ENCODE measurements around the gene MAPKAP1.
A peak's percentile ranks its signal among the peaks of the same experiment; 100 is the strongest.

The MAPKAP1 gene

DNA sequence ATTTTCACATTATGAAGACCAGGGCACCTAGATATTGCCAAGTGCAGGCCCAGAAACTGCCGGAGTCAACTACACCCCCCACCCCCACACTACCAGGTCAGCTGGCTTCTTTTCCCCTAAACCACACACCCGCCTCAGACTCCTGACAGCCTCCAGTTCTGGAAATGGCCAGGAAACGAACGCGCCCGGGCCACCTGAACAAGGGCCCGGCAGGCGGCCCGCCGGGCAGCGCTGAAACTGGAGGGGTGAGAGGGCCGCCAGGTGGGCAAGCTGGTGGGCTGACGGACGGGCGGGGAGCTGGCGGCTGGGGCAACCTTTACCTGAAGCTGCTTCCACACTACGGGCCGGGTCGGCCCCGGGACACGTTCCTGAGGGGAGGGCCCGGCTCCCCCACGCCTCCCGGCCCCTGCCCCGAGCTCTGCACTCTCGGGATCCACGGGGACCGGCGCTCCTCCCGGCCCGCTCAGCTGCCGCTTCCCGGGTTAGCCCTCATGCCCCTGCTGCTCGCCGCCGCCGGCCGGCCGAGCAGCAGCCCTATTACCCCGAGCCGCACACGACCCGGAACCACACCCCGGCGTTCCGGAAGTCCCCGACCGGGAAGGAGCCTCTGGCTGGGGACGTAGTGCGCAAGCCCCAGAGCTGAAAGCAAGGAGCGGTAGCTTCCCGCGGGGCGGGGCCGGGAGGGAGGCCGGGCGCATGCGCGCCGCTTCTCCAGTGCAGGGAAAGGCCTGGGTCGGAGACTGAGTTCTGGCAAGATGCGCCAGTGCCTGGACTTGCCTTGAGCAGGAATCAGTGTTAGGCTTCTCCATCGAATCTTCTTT lies at the start of gene MAPKAP1:
Gene MAPKAP1 (minus strand): TSS at position 558 of the 821 bp plus-strand sequence. CDS start 34,634 bp downstream, outside the sequence.
- peak within 1 kb of the TSS; percentile 83 for H3K27ac ChIP-seq
- TF ChIP-seq, protein P1, sequence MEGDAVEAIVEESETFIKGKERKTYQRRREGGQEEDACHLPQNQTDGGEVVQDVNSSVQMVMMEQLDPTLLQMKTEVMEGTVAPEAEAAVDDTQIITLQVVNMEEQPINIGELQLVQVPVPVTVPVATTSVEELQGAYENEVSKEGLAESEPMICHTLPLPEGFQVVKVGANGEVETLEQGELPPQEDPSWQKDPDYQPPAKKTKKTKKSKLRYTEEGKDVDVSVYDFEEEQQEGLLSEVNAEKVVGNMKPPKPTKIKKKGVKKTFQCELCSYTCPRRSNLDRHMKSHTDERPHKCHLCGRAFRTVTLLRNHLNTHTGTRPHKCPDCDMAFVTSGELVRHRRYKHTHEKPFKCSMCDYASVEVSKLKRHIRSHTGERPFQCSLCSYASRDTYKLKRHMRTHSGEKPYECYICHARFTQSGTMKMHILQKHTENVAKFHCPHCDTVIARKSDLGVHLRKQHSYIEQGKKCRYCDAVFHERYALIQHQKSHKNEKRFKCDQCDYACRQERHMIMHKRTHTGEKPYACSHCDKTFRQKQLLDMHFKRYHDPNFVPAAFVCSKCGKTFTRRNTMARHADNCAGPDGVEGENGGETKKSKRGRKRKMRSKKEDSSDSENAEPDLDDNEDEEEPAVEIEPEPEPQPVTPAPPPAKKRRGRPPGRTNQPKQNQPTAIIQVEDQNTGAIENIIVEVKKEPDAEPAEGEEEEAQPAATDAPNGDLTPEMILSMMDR (conservative IDR thresholded peaks at IDR 0.05), result no peak
- TF ChIP-seq ZFX (IDR thresholded peaks at IDR 0.05), result peak; percentile 93

- TF ChIP-seq, protein P1 (conservative IDR thresholded peaks at IDR 0.05), result no peak
- no peak for TF ChIP-seq ZFX (IDR thresholded peaks at IDR 0.05)
- H3K27ac ChIP-seq, result no peak overlapping the region
Measured at GRCh38 chr9:125756518-125756917, 49.5 kb upstream of the MAPKAP1 start.

DNA sequence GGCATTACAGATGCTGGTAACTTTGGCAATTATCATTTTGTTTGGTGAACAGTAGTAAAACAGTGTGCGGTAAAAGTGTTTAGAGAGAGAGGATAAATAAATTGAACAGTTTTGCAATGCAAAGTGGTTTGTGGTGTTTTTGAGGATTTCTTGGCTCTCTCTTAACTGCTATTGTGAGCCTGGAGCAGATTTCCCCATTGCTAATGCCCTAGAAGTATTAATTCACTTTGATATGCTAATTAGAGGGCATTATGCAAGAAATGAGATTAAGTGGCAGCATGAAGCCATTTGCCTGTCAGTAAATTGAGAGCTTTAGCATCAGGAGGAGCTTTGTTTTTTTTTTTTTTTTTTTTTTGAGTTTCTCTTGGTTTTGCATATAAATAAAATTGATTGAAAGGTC lies 48.3 kb upstream of the MAPKAP1 start:
- no peak for TF ChIP-seq ZFX (IDR thresholded peaks at IDR 0.05)
- H3K27ac ChIP-seq, result no peak overlapping the region

DNA sequence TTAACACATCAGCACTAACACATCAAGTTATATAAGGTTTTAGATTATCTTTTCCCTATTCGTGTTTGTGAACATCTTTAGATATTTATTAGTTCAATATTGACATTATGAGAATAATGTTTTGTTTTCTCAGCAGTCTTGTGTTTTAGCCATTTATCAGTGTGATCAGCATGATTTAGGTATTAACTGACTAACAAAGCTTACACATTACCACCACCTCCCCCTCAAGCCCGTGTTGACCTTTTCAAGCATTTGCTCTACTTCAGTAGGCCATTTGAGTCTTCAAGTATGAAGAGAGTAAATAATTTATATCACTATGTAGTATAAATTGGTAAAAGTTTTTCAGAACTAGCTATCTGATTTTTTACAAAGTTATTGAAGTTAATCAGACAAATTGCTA lies 47.1 kb upstream of the MAPKAP1 start:
- TF ChIP-seq, protein P1 (conservative IDR thresholded peaks at IDR 0.05), result no peak
- TF ChIP-seq ZFX (IDR thresholded peaks at IDR 0.05), result no peak
- H3K27ac ChIP-seq, result no peak overlapping the region

- H3K27ac ChIP-seq, result no peak overlapping the region
- TF ChIP-seq ZFX (IDR thresholded peaks at IDR 0.05), result no peak
Measured at GRCh38 chr9:125752070-125752628, 45.1 kb upstream of the MAPKAP1 start.

GRCh38 chr9:125750627-125751011 lies 43.6 kb upstream of the MAPKAP1 start:
- no peak for TF ChIP-seq ZFX (IDR thresholded peaks at IDR 0.05)
- TF ChIP-seq, protein P1 (conservative IDR thresholded peaks at IDR 0.05), result no peak

DNA sequence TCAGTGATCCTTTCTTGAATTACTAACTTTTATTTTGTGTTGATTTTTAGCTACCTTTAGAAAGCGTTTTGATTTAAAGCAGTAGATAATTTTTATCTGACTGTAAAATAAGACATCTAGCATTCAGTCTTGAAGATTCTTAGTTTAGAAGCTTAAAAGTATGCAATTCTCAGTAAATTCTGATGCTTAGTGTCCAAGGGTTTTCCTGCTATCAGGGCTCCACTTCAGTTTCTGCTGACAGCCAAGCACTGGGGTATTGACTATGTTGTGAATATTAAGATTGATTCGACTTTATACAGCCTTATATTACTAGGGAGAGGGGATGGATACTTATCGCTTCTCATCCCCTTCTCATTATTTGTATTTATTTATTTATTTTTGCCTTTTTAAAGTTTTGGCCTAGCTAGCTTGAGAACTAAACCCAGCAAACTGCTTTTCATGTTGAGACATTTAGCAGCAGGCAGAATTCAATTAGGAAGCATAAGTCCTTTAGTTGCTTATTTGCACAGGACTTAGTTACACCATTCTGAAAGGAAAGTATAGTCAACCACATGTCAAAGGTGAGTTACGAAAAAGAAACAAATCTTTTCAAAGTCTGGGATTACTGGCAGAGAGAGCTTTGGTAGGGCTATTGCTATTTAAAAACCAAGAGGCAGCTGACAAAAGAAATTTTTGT lies 43.1 kb upstream of the MAPKAP1 start:
- TF ChIP-seq ZFX (IDR thresholded peaks at IDR 0.05), result no peak
- TF ChIP-seq, protein P1 (conservative IDR thresholded peaks at IDR 0.05), result no peak

More at GRCh38 chr9:125750627-125751011, 43.6 kb upstream of the MAPKAP1 start:
- H3K27ac ChIP-seq, result no peak overlapping the region

GRCh38 chr9:125749287-125749935 lies 42.4 kb upstream of the MAPKAP1 start:
- TF ChIP-seq ZFX (IDR thresholded peaks at IDR 0.05), result no peak
- TF ChIP-seq, protein P1 (conservative IDR thresholded peaks at IDR 0.05), result no peak
- H3K27ac ChIP-seq, result no peak overlapping the region

More for the DNA sequence above, 43.1 kb upstream of the MAPKAP1 start:
- H3K27ac ChIP-seq, result no peak overlapping the region

Data from C4-2B (cell line).